ENCODE measurements around the gene FN1. TPM values are rescaled to one million over a fixed set of nuclear protein-coding genes. Genes with fewer than 3 reads are reported as not detected.

Gene FN1
- total and polyA plus RNA-seq, 2 of the 8 experiments (the other 6 are each of a cell fraction or from before 2014, with no cell fraction given): 42.9 to 109 TPM

DNA sequence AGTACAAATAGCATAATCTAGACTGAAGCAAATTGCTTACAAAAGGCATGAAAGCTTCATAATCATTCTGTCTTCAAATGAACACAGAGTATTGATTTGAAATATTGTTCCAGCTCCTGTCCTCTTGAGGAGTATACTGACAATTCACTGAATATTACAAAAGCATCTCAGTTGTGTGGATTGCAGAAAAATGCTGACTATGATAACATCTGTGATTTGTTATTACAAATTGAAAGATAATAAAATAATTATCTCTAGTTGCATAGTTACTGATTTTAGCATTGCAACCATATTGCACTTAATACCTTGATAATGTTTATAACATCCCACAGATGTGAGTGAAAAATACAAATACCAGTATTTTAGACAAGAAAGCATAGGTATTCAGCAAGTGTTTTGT, 49.2 kb upstream of the FN1 start:
- Histone ChIP-seq H3K27me3 (replicated peaks in 1 of 4; ENCODE audit: control insufficient read depth in 3 of 4, extremely low read depth in 1 of 4, insufficient read depth in 3 of 4, low read length in 3 of 4) (no peaks in the 10 kb centered on the region), H3K27ac (ENCODE audit: low read depth, low read length) (no peak overlapping the region), H3K4me3 (ENCODE audit: extremely low read depth in 1 of 4, insufficient read depth in 2 of 4, low read depth in 3 of 4, low read length in 4 of 4) (no peak overlapping the region), H2BK15ac (ENCODE audit: low read length) (no peak overlapping the region), H4K8ac (ENCODE audit: extremely low read depth, insufficient read depth, low read length) (no peak overlapping the region), H2BK20ac (ENCODE audit: low read length) (no peak overlapping the region), H4K91ac (replicated peaks; ENCODE audit: insufficient read length, low read length) (no peak overlapping the region), H3K23me2 (ENCODE audit: low read depth, low read length) (no peaks in the 10 kb centered on the region), H3K14ac (ENCODE audit: insufficient read length) (no peak overlapping the region), H3K56ac (replicated peaks; ENCODE audit: insufficient read length, low read depth, low read length) (no peak overlapping the region), H3K18ac (ENCODE audit: extremely low read depth, low read length) (no peak overlapping the region), H4K20me1 (replicated peaks in 1 of 2; ENCODE audit: control insufficient read depth in 1 of 2, insufficient read depth in 2 of 2, low read length in 2 of 2) (no peaks in the 10 kb centered on the region), H3K79me1 (ENCODE audit: low read depth, low read length) (no peaks in the 10 kb centered on the region), H3K79me2 (ENCODE audit: control insufficient read depth in 1 of 2, insufficient read depth in 2 of 2, low read length in 2 of 2) (no peaks in the 10 kb centered on the region), H2BK5ac (ENCODE audit: low read depth, low read length) (no peak overlapping the region), H3K9ac (replicated peaks in 1 of 4; ENCODE audit: extremely low read depth in 1 of 4, low read depth in 3 of 4, low read length in 3 of 4) (no peak overlapping the region), H4K5ac (ENCODE audit: insufficient read length, low read depth, low read length) (no peak overlapping the region), H2BK120ac (replicated peaks; ENCODE audit: low read depth, low read length) (no peak overlapping the region), H2AFZ (ENCODE audit: low read length) (no peak overlapping the region), H3K4ac (replicated peaks; ENCODE audit: insufficient read length, low read depth, low read length) (no peak overlapping the region), H3K4me2 (ENCODE audit: insufficient read depth in 1 of 2, low read depth in 2 of 2, low read length in 2 of 2) (no peak overlapping the region), H3K36me3 (ENCODE audit: control insufficient read depth in 2 of 4, insufficient read depth in 4 of 4, low read length in 3 of 4) (no peaks in the 10 kb centered on the region), H3K9me3 (ENCODE audit: insufficient read depth in 2 of 2, low read depth in 1 of 2, low read length in 1 of 2) (no peaks in the 10 kb centered on the region), H2BK12ac (ENCODE audit: low read depth, low read length) (no peak overlapping the region), H3K23ac (ENCODE audit: insufficient read length) (no peak overlapping the region), H2AK5ac (ENCODE audit: low read depth, low read length) (no peak overlapping the region), H3K4me1 (replicated peaks in 1 of 4; ENCODE audit: control insufficient read depth in 3 of 4, insufficient read depth in 4 of 4, low read length in 3 of 4) (no peaks in the 10 kb centered on the region)
- POLR2A ChIA-PET (ENCODE audit: partially characterized antibody): no interaction called here
- DNase-seq (ENCODE audit: low read depth in 1 of 2, low spot score in 2 of 2) (no peak), FAIRE-seq (no peak)
- TF ChIP-seq CHD2 (IDR thresholded peaks at IDR 0.05; ENCODE audit: low read length) (no peak), BACH1 (IDR thresholded peaks at IDR 0.05; ENCODE audit: low read length) (no peak), SAP30 (IDR thresholded peaks at IDR 0.05; ENCODE audit: insufficient read depth, insufficient replicate concordance, low read length) (no peak)
- CTCF ChIA-PET (ENCODE audit: partially characterized antibody): interaction anchor here (0.9 kb wide), 1 partner anchor 310 kb away, joined by 3 read pairs; no protein-coding TSS in a partner anchor
